Neural progenitor cell (in vitro differentiated cells): Measurements from ENCODE around the gene NUTM1. TPM values are rescaled to one million over a fixed set of nuclear protein-coding genes. Genes with fewer than 3 reads are reported as not detected.
A peak's percentile ranks its signal among the peaks of the same experiment; 100 is the strongest.

Source experiments
- DNase-seq: peaks from one replicate; pipeline ENCODE4 v3.0.0-alpha.2; 2016; ENCODE audit warnings: low spot score
- H2AFZ ChIP-seq: fragments of 200-600 bp; sonication (generic); replicated peaks from 2 replicates; pipeline ENCODE4 v1.6.1; 2016; ENCODE audit warnings: antibody characterized with exemption
- H3F3A ChIP-seq: fragments of 200-600 bp; sonication (generic); 2 replicates; pipeline ENCODE4 v1.6.1; 2016; ENCODE audit warnings: antibody characterized with exemption, low read depth
- H3K27ac ChIP-seq: fragments of 200-600 bp; sonication (generic); 2 replicates; pipeline ENCODE4 v1.5.1; 2016; ENCODE audit warnings: mild to moderate bottlenecking
- H3K27me3 ChIP-seq: fragments of 200-600 bp; sonication (generic); 2 replicates; pipeline ENCODE4 v1.6.1; 2016; ENCODE audit warnings: mild to moderate bottlenecking, moderate library complexity
- H3K36me3 ChIP-seq: fragments of 200-600 bp; sonication (generic); 2 replicates; pipeline ENCODE4 v1.5.1; 2016
- H3K4me1 ChIP-seq: fragments of 200-600 bp; sonication (generic); 2 replicates; pipeline ENCODE4 v1.6.1; 2016; ENCODE audit warnings: mixed run types
- H3K4me2 ChIP-seq: fragments of 200-600 bp; sonication (generic); 2 replicates; pipeline ENCODE4 v1.6.1; 2016
- H3K4me3 ChIP-seq: fragments of 200-600 bp; sonication (generic); 2 replicates; pipeline ENCODE4 v1.5.1; 2016
- H3K79me2 ChIP-seq: fragments of 200-600 bp; sonication (generic); 2 replicates; pipeline ENCODE4 v1.6.1; 2016; ENCODE audit warnings: low read depth
- H3K9ac ChIP-seq: fragments of 200-600 bp; sonication (generic); 2 replicates; pipeline ENCODE4 v1.6.1; 2016
- H3K9me3 ChIP-seq: fragments of 200-600 bp; sonication (generic); 2 replicates; pipeline ENCODE4 v1.5.1; 2016; ENCODE audit warnings: low read depth
- H4K20me1 ChIP-seq: fragments of 200-600 bp; sonication (generic); 2 replicates; pipeline ENCODE4 v1.6.1; 2016; ENCODE audit warnings: low read depth
- H3K27ac Mint-ChIP-seq: 3 replicates; pipeline ENCODE4 v1.8.0; 2021; ENCODE audit warnings: mixed read lengths
- H3K27me3 Mint-ChIP-seq: 2 replicates; pipeline ENCODE4 v1.8.0; 2022; ENCODE audit warnings: low read depth, mild to moderate bottlenecking, inconsistent platforms, moderate library complexity, mixed read lengths; ENCODE audit not compliant: insufficient read depth
- H3K36me3 Mint-ChIP-seq: 3 replicates; pipeline ENCODE4 v1.8.0; 2021; ENCODE audit warnings: mixed read lengths
- H3K4me1 Mint-ChIP-seq: 3 replicates; pipeline ENCODE4 v1.8.0; 2021; ENCODE audit warnings: mixed read lengths
- H3K4me3 Mint-ChIP-seq: 3 replicates; pipeline ENCODE4 v1.8.0; 2021; ENCODE audit warnings: mild to moderate bottlenecking, moderate library complexity, mixed read lengths
- H3K9me3 Mint-ChIP-seq: 3 replicates; pipeline ENCODE4 v1.8.0; 2020; ENCODE audit warnings: mixed read lengths
- EZH2 ChIP-seq: fragments of 200-600 bp; sonication (generic); IDR thresholded peaks from 2 replicates; pipeline ENCODE4 v1.6.1; 2017; ENCODE audit warnings: antibody characterized with exemption, mild to moderate bottlenecking, moderate library complexity
- EZH2phosphoT487 ChIP-seq: fragments of 200-600 bp; sonication (generic); IDR thresholded peaks from 2 replicates; pipeline ENCODE4 v1.6.1; 2017; ENCODE audit warnings: antibody characterized with exemption
- total RNA-seq: library from RNA; depleted of rRNA; stranded (reverse); fragments of >200 nt; gene quantifications from 2 replicates; pipeline ENCODE4 v1.2.3, GENCODE V29; 2015; ENCODE audit warnings: low replicate concordance
- TF ChIP-seq, protein P1 (sequence below): fragments of 200-600 bp; sonication (generic); IDR thresholded peaks from 2 replicates; pipeline ENCODE4 v1.5.1; 2017; ENCODE audit warnings: antibody characterized with exemption, mild to moderate bottlenecking

Gene NUTM1
- total RNA-seq, 1 donor from 2014 or later, result not detected

DNA sequence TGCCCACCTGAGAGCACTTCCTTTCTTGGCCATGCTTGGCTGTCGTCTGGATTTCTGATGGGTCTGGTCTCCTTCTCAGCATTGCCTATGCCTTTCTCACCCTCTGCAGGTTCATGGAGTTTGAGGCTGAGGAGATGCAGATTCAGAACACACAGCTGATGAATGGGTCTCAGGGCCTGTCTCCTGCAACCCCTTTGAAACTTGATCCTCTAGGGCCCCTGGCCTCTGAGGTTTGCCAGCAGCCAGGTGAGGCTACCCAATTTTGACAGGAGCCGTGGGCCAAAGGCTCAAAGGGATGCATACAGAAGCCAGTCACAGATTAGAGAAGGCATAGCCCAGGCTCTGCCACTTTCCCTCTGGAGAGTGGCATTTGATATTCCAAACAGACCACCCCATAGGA is 10.5 kb downstream of the NUTM1 start:
- DNase-seq, result no peak
- no peaks in the 10 kb centered on the region for H3K36me3 ChIP-seq
- H2AFZ ChIP-seq, result no peak overlapping the region
- H3K4me3 ChIP-seq, result no peak overlapping the region
- Mint-ChIP-seq H3K36me3 (peaks cover 4% of the 10 kb centered on the region), H3K27me3 (peaks cover 11% of the 10 kb centered on the region), H3K9me3 (no peaks in the 10 kb centered on the region), H3K4me1 (no peaks in the 10 kb centered on the region), H3K4me3 (peak overlapping the region; percentile 57), H3K27ac (no peak overlapping the region)
- TF ChIP-seq, protein P1, sequence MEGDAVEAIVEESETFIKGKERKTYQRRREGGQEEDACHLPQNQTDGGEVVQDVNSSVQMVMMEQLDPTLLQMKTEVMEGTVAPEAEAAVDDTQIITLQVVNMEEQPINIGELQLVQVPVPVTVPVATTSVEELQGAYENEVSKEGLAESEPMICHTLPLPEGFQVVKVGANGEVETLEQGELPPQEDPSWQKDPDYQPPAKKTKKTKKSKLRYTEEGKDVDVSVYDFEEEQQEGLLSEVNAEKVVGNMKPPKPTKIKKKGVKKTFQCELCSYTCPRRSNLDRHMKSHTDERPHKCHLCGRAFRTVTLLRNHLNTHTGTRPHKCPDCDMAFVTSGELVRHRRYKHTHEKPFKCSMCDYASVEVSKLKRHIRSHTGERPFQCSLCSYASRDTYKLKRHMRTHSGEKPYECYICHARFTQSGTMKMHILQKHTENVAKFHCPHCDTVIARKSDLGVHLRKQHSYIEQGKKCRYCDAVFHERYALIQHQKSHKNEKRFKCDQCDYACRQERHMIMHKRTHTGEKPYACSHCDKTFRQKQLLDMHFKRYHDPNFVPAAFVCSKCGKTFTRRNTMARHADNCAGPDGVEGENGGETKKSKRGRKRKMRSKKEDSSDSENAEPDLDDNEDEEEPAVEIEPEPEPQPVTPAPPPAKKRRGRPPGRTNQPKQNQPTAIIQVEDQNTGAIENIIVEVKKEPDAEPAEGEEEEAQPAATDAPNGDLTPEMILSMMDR, result no peak
- TF ChIP-seq EZH2phosphoT487, result no peak
- no peak for TF ChIP-seq EZH2
- no peaks in the 10 kb centered on the region for H3K27me3 ChIP-seq
- no peaks in the 10 kb centered on the region for H3K79me2 ChIP-seq
- no peaks in the 10 kb centered on the region for H3F3A ChIP-seq
- no peaks in the 10 kb centered on the region for H3K4me1 ChIP-seq
- H3K9me3 ChIP-seq, result no peaks in the 10 kb centered on the region
- H3K4me2 ChIP-seq, result no peak overlapping the region
- no peak overlapping the region for H3K27ac ChIP-seq
- no peaks in the 10 kb centered on the region for H4K20me1 ChIP-seq
- no peak overlapping the region for H3K9ac ChIP-seq

DNA sequence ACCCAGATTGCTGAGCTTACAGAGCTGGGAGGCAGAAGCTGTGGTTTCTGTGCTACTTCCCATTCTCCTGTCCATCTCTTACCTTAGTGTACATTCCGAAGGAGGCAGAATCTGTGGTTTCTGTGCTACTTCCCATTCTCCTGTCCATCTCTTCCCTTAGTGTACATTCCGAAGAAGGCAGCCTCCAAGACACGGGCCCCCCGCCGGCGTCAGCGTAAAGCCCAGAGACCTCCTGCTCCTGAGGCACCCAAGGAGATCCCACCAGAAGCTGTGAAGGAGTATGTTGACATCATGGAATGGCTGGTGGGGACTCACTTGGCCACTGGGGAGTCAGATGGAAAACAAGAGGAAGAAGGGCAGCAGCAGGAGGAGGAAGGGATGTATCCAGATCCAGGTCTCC is 11.2 kb downstream of the NUTM1 start:
- Mint-ChIP-seq H3K27me3 (peaks cover 11% of the 10 kb centered on the region), H3K4me3 (no peak overlapping the region), H3K9me3 (no peaks in the 10 kb centered on the region), H3K36me3 (peaks cover 4% of the 10 kb centered on the region), H3K27ac (no peak overlapping the region), H3K4me1 (no peaks in the 10 kb centered on the region)
- Histone ChIP-seq H3K27me3 (no peaks in the 10 kb centered on the region), H4K20me1 (no peaks in the 10 kb centered on the region), H2AFZ (no peak overlapping the region), H3K9ac (no peak overlapping the region), H3K4me3 (no peak overlapping the region), H3K79me2 (no peaks in the 10 kb centered on the region), H3K9me3 (no peaks in the 10 kb centered on the region), H3K27ac (no peak overlapping the region), H3K4me2 (no peak overlapping the region), H3K4me1 (no peaks in the 10 kb centered on the region), H3K36me3 (no peaks in the 10 kb centered on the region), H3F3A (no peaks in the 10 kb centered on the region)
- DNase-seq, result no peak
- TF ChIP-seq, protein P1, result no peak
- TF ChIP-seq EZH2phosphoT487, result no peak
- TF ChIP-seq EZH2, result no peak

DNA sequence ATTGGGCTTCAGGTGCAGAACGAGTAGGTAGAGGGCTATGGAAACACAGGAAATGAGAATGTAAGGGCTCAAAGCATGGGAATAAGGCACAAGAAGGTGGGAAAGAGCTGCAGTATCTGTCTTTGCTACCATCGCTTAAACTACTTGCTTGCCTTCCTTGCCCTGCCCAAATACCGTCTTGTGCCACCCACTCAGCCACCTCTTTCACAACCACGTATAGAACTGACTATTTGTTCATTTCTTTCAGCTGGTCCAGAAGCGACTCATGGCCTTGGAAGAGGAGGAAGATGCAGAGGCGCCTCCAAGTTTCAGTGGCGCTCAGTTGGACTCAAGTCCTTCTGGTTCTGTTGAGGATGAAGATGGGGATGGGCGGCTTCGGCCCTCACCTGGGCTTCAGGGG is 12.1 kb downstream of the NUTM1 start:
- Mint-ChIP-seq H3K27me3 (peaks cover 14% of the 10 kb centered on the region), H3K4me1 (no peaks in the 10 kb centered on the region), H3K36me3 (peaks cover 6% of the 10 kb centered on the region), H3K9me3 (no peaks in the 10 kb centered on the region), H3K27ac (no peak overlapping the region), H3K4me3 (no peak overlapping the region)
- Histone ChIP-seq H3K4me2 (no peak overlapping the region), H3K79me2 (no peaks in the 10 kb centered on the region), H3K9ac (no peak overlapping the region), H2AFZ (no peak overlapping the region), H3K27me3 (no peaks in the 10 kb centered on the region), H3K36me3 (no peaks in the 10 kb centered on the region), H4K20me1 (no peaks in the 10 kb centered on the region), H3K27ac (no peak overlapping the region), H3F3A (no peaks in the 10 kb centered on the region), H3K4me1 (no peaks in the 10 kb centered on the region), H3K4me3 (no peak overlapping the region), H3K9me3 (no peaks in the 10 kb centered on the region)
- TF ChIP-seq, protein P1, result no peak
- TF ChIP-seq EZH2phosphoT487, result no peak
- no peak for TF ChIP-seq EZH2
- no peak for DNase-seq

DNA sequence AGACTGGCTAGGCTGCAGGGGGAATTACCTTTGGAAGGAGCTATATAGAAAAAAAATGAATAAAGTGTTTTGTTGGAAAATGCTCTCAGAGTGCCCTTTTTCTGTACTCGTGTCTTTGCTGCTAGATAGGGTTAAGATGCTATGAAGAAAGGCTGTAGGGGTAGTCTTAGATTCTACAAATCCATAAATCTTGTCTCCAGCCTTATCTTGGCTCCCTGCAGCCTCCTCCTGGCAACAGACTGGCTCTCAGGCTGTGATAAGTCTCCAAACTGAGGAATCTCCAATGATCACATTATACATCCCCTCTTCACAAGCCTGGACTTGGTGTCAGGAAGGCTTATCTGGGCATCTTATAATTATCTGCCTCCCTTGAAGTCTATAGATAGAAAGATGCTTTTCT is 14.5 kb downstream of the NUTM1 start:
- H3K9me3 Mint-ChIP-seq, result no peaks in the 10 kb centered on the region
- Histone ChIP-seq H3K27me3 (no peaks in the 10 kb centered on the region), H3K9me3 (no peaks in the 10 kb centered on the region), H3K4me1 (no peaks in the 10 kb centered on the region), H4K20me1 (no peaks in the 10 kb centered on the region), H2AFZ (no peak overlapping the region), H3K36me3 (no peaks in the 10 kb centered on the region), H3K4me3 (no peak overlapping the region), H3F3A (no peaks in the 10 kb centered on the region), H3K79me2 (no peaks in the 10 kb centered on the region), H3K9ac (no peak overlapping the region), H3K4me2 (no peak overlapping the region), H3K27ac (no peak overlapping the region)
- H3K27me3 Mint-ChIP-seq, result peaks cover 8% of the 10 kb centered on the region
- H3K4me1 Mint-ChIP-seq, result no peaks in the 10 kb centered on the region
- H3K27ac Mint-ChIP-seq, result no peak overlapping the region
- DNase-seq, result no peak
- H3K4me3 Mint-ChIP-seq, result no peak overlapping the region
- peaks cover 11% of the 10 kb centered on the region for H3K36me3 Mint-ChIP-seq
- TF ChIP-seq, protein P1, result no peak
- TF ChIP-seq EZH2 (no peak), EZH2phosphoT487 (no peak)
